HG03045 (cell line): ENCODE data around the gene ZNF367.
A peak's percentile ranks its signal among the peaks of the same experiment; 100 is the strongest.

ENCODE experiments used
- ATAC-seq: cut with Tn5 transposase; IDR thresholded peaks from one replicate; pipeline ENCODE4 v1.9.1; 2021; ENCODE audit warnings: mild to moderate bottlenecking, moderate library complexity; ENCODE audit not compliant: unreplicated experiment

ZNF367 gene

GRCh38 chr9:96437454-96437853 lies 19.3 kb upstream of the ZNF367 start:
- ATAC-seq, result no peak

- ATAC-seq, result no peak
Measured at GRCh38 chr9:96436456-96437126, 18.4 kb upstream of the ZNF367 start.

- no peak for ATAC-seq
Measured at GRCh38 chr9:96436063-96436455, 17.9 kb upstream of the ZNF367 start.

GRCh38 chr9:96435345-96435744 lies 17.2 kb upstream of the ZNF367 start:
- ATAC-seq, result no peak

- ATAC-seq, result no peak
Measured at GRCh38 chr9:96430377-96430776, 12.2 kb upstream of the ZNF367 start.

GRCh38 chr9:96429732-96430131 lies 11.6 kb upstream of the ZNF367 start:
- no peak for ATAC-seq

- ATAC-seq, result no peak
Measured at GRCh38 chr9:96425500-96426169, 7.5 kb upstream of the ZNF367 start.

GRCh38 chr9:96423985-96424336 lies 5.8 kb upstream of the ZNF367 start:
- ATAC-seq, result no peak

GRCh38 chr9:96423322-96423984 lies 5.3 kb upstream of the ZNF367 start:
- ATAC-seq, result no peak

- no peak for ATAC-seq
Measured at GRCh38 chr9:96420468-96421219, 2.5 kb upstream of the ZNF367 start.

GRCh38 chr9:96419691-96419969 lies 1.5 kb upstream of the ZNF367 start:
- no peak for ATAC-seq

GRCh38 chr9:96418920-96419690 lies 935 bp upstream of the ZNF367 start:
- peak; percentile 39 for ATAC-seq

GRCh38 chr9:96417661-96418082 lies 498 bp downstream of the ZNF367 start:
- ATAC-seq, result peak; percentile 2

- ATAC-seq, result peak; percentile 28
Measured at GRCh38 chr9:96417051-96417586, 1.1 kb downstream of the ZNF367 start.

- ATAC-seq, result no peak
Measured at GRCh38 chr9:96413302-96414221, 4.6 kb downstream of the ZNF367 start.

- ATAC-seq, result no peak
Measured at GRCh38 chr9:96412174-96412913, 5.8 kb downstream of the ZNF367 start.

- ATAC-seq, result no peak
Measured at GRCh38 chr9:96411129-96411838, 6.9 kb downstream of the ZNF367 start.
